HUES64 (cell line): ENCODE measurements around the gene LRRTM4.

Source experiments
- H3K27ac ChIP-seq: 2 replicates; pipeline ENCODE4 v1.7.0; 2013; ENCODE audit warnings: low read depth, low read length, inconsistent platforms
- H3K27me3 ChIP-seq: 2 replicates; pipeline ENCODE4 v1.6.1; 2013; ENCODE audit warnings: mild to moderate bottlenecking, low read length; ENCODE audit not compliant: insufficient read depth
- H3K36me3 ChIP-seq: 2 replicates; pipeline ENCODE4 v1.6.1; 2013; ENCODE audit warnings: mild to moderate bottlenecking, low read length; ENCODE audit not compliant: insufficient read depth
- H3K4me1 ChIP-seq: 2 replicates; pipeline ENCODE4 v1.6.1; 2013; ENCODE audit warnings: mild to moderate bottlenecking, low read length, moderate library complexity; ENCODE audit not compliant: insufficient read depth
- H3K4me3 ChIP-seq: 2 replicates; pipeline ENCODE4 v1.5.1; 2013; ENCODE audit warnings: mild to moderate bottlenecking, low read length, moderate library complexity
- H3K9ac ChIP-seq: 2 replicates; pipeline ENCODE4 v1.6.1; 2013; ENCODE audit warnings: mild to moderate bottlenecking, low read depth, low read length
- H3K9me3 ChIP-seq: 2 replicates; pipeline ENCODE4 v1.6.1; 2013; ENCODE audit warnings: low read depth, low read length; ENCODE audit not compliant: insufficient read depth
- WGBS: fragments of 150-250, 120-280 bp; methylation state at CpG from one replicate; pipeline ENCODE4 v1.1.7; 2013; ENCODE audit warnings: missing lambda C conversion rate; 5-methylcytosine and 5-hydroxymethylcytosine counted together

Gene LRRTM4

DNA sequence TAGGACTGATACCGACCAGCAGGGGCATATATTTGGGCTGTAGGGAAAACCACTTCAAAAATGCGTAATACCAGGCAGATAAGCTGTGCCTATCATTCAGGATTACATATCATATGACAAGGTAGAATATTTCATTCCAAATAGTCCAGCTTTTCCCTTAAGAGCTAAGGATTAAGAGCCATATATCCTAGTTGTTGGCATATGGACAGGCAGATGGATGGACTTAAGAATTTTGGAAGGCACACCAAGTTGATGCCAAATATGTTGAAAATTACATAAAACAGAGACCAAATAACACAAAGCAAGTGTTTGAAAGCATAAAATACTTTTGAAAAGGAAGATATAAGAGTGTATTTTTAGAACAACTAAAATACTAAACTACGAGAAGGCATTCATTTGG is 52.1 kb downstream of the LRRTM4 start:
- WGBS: 96% methylated on average over 3 of the region's 3 CpGs
- Histone ChIP-seq H3K9ac (no peak overlapping the region), H3K27ac (no peak overlapping the region), H3K4me1 (no peaks in the 10 kb centered on the region), H3K27me3 (no peaks in the 10 kb centered on the region), H3K9me3 (no peaks in the 10 kb centered on the region), H3K36me3 (no peaks in the 10 kb centered on the region), H3K4me3 (no peak overlapping the region)

DNA sequence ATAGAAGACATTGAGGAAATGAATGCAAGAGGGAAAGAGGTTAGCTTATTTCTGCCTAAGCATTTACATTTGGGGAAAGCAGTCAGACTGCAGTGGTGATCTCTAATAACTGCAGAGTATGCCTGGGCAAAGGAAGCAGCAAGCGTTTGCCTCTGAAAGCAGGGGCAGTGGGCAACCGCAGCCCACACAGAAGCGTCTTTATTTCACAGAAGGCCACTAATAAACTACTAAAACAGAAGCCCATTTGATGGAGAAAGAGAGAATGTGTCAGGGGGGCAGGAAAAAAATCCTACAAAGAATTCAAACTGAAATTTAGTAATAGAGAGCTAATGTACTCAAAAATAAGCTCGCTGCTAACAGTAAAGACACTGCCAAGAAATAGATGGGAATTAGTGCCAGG is 53.1 kb downstream of the LRRTM4 start:
- 93% methylated on average over 4 of the region's 4 CpGs for WGBS
- Histone ChIP-seq H3K27me3 (no peaks in the 10 kb centered on the region), H3K27ac (no peak overlapping the region), H3K9ac (no peak overlapping the region), H3K4me1 (no peaks in the 10 kb centered on the region), H3K36me3 (no peaks in the 10 kb centered on the region), H3K4me3 (no peak overlapping the region), H3K9me3 (no peaks in the 10 kb centered on the region)

DNA sequence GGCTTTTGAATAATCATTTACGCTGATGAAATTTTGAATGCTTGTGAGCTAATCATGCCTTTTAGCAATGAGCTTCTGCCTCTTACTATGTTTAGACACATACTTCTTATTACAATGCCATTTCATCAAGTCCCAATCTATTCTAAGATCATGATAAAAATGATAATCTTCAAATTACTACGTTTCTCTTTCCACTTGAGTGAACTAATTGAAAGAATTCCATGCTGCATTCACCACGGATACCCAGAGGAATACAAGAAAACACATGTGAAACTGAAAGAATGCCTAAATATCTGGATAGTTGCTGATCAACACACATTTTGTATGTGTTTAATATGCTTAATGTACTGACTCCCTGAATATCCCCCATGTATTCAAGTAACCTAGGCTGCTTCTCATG is 62.3 kb downstream of the LRRTM4 start:
- Histone ChIP-seq H3K4me3 (no peak overlapping the region), H3K9ac (no peak overlapping the region), H3K27me3 (no peaks in the 10 kb centered on the region), H3K4me1 (peaks cover 16% of the 10 kb centered on the region), H3K27ac (no peak overlapping the region), H3K9me3 (no peaks in the 10 kb centered on the region), H3K36me3 (no peaks in the 10 kb centered on the region)
- 100% methylated on average over 3 of the region's 3 CpGs for WGBS

DNA sequence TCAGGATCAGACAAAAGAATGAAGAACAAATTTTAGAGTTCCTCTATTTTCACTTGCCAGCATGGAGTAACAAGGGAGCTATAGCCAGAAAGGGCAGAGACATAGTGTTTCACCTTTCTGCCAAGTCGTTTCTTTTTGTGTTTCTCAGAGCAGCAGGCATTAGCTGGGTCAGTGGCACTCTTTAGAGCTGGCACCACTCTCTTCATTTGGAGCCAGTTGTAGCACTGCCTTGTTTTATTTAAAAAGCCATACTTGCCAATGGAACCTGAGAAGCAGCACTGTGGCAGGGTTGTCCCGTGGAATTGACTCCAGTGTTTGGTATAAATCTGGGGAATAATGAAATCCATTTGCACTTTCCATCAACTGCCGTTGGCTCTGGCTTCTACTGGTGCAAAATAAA is 64.0 kb downstream of the LRRTM4 start:
- H3K9me3 ChIP-seq: no peaks in the 10 kb centered on the region

DNA sequence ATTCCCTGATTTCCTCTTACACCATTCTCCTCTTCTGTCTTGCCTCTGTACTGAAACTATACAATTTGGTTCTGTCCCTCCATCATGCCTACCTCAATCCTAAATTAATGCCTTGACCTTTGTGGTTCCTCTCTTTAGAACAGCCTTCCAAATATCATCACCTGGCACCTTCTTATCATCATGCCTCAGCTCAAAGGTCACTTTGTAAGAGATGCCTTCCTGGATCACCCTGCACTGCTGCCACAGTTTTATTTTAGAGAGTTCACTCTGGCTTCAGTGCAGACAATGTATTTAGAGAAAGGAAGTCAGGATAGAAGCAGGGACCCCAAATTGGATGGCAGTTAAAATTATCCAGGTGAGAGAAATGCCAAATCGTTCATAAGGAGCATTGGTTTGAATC is 64.5 kb downstream of the LRRTM4 start:
- 94% methylated on average over 1 of the region's 1 CpG for WGBS
- H3K4me3 ChIP-seq: no peak overlapping the region
- no peaks in the 10 kb centered on the region for H3K9me3 ChIP-seq
- no peaks in the 10 kb centered on the region for H3K36me3 ChIP-seq
- no peak overlapping the region for H3K27ac ChIP-seq
- H3K4me1 ChIP-seq: peaks cover 14% of the 10 kb centered on the region
- H3K27me3 ChIP-seq: no peaks in the 10 kb centered on the region
- H3K9ac ChIP-seq: no peak overlapping the region

More for the DNA sequence above, 64.0 kb downstream of the LRRTM4 start:
- WGBS: 92% methylated on average over 3 of the region's 3 CpGs
- Histone ChIP-seq H3K4me3 (no peak overlapping the region), H3K4me1 (peaks cover 16% of the 10 kb centered on the region), H3K27me3 (no peaks in the 10 kb centered on the region), H3K27ac (no peak overlapping the region), H3K9ac (no peak overlapping the region), H3K36me3 (no peaks in the 10 kb centered on the region)

DNA sequence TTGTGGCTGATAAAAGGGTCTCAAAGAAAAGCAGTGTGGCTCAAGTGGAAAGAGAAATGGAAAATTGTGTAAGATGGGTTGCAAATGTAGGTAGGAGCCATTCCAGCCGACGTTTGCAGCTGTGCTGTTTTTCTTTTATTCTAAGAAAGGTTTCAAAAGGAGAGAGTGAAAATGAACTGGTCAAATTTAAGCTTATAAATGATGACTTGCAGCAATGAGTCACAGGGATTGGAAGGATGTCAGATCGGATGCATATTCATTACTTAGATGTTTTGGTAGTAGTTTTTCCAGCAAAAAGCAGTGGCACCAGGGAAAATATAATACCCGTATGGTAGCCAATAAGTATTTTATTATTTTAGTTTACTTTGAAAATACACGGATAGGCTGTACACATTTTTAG is 79.1 kb downstream of the LRRTM4 start:
- 93% methylated on average over 3 of the region's 5 CpGs for WGBS
- Histone ChIP-seq H3K27ac (no peak overlapping the region), H3K27me3 (no peaks in the 10 kb centered on the region), H3K4me3 (no peak overlapping the region), H3K9me3 (no peaks in the 10 kb centered on the region), H3K9ac (no peak overlapping the region), H3K36me3 (no peaks in the 10 kb centered on the region), H3K4me1 (peaks cover 2% of the 10 kb centered on the region; the same call in 1 of the 2 replicates)

DNA sequence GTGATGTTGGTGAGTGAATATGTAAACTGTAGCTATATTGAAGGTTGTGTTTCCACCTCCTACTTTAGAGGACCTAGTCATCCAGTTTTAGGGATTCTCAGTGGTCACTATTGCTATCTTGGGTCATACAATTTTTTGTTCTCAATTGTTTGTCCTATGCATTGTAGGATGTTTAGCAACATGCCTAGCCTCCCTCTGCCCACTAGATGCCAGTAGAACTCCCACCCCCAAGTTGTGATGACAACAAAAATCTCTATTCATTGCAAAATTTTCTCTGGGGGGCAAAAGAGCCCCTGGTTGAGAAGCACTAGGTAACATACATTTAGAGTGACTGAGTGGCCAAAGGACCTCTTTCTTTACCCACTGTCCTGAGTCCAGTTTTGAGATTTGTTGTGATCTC is 87.3 kb downstream of the LRRTM4 start:
- H3K9ac ChIP-seq: no peak overlapping the region
- H3K36me3 ChIP-seq: no peaks in the 10 kb centered on the region
- no peaks in the 10 kb centered on the region for H3K4me1 ChIP-seq
- no peaks in the 10 kb centered on the region for H3K27me3 ChIP-seq
- H3K4me3 ChIP-seq: no peak overlapping the region
- no peak overlapping the region for H3K27ac ChIP-seq
- no peaks in the 10 kb centered on the region for H3K9me3 ChIP-seq

DNA sequence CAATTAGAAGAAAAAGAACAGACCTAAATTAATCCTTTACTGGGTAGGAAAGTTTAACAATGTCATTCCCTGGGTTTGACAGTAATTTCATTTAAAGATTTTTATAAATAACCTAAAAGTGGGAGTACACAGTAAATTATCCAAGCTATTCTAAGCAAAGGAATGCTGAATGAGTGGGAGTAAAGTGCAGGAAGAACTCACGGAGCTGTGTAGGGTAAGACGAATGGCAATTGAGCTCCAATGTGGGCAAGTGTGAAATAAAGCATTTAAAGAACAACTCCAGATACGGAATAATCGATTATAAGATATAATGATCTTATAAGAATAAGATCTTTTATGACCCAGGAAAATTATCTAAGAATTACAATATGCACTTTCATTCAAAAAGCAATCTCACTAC is 93.2 kb downstream of the LRRTM4 start:
- H3K9me3 ChIP-seq: no peaks in the 10 kb centered on the region
- no peak overlapping the region for H3K9ac ChIP-seq
- H3K4me3 ChIP-seq: no peak overlapping the region
- H3K36me3 ChIP-seq: no peaks in the 10 kb centered on the region
- 90% methylated on average over 2 of the region's 4 CpGs for WGBS
- H3K27me3 ChIP-seq: no peaks in the 10 kb centered on the region
- H3K27ac ChIP-seq: no peak overlapping the region
- H3K4me1 ChIP-seq: no peaks in the 10 kb centered on the region

DNA sequence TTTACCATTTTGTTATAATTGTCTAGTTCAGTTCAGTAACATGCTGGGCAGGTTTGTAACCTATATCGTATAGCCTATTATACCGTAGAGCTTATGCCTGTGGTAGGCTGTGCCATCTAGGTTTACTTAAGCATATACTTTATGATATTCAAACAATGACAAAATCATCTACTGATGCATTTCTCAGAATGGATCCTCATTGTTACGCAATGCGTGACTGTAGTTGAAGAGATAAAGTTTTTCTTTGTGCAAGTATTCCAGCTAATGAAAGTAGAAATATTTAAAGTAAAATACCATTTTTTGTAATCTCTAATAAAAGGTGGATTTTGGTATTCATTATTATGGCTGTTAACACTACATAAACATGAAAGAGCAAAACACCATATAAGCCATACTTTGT is 100.2 kb downstream of the LRRTM4 start:
- WGBS: 89% methylated on average over 2 of the region's 4 CpGs
- H3K27ac ChIP-seq: no peak overlapping the region
- H3K27me3 ChIP-seq: no peaks in the 10 kb centered on the region
- H3K4me3 ChIP-seq: no peak overlapping the region
- H3K4me1 ChIP-seq: no peaks in the 10 kb centered on the region
- no peaks in the 10 kb centered on the region for H3K9me3 ChIP-seq
- H3K36me3 ChIP-seq: no peaks in the 10 kb centered on the region
- no peak overlapping the region for H3K9ac ChIP-seq

DNA sequence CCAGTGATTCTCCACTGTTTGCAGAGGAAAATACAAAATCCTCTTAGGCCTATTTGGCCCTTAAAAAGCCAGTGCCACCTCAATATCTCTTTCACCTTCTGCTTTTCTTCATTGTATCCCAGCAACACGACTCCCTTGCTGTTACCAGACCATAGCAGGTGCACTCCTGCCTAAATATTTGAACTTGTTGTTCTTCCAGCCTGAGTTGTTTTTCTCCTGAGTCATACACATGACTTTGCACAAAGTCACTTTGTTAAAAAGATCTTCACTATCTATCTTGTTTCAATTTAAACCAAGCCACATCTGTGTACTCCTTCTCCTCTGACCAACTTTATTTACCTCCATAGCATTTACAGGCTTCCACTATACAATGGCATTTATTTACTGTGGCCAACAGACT is 103.6 kb downstream of the LRRTM4 start:
- Histone ChIP-seq H3K27me3 (no peaks in the 10 kb centered on the region), H3K4me1 (no peaks in the 10 kb centered on the region), H3K4me3 (no peak overlapping the region), H3K9me3 (no peaks in the 10 kb centered on the region), H3K27ac (no peak overlapping the region), H3K9ac (no peak overlapping the region), H3K36me3 (no peaks in the 10 kb centered on the region)
- 81% methylated on average over 1 of the region's 1 CpG for WGBS

DNA sequence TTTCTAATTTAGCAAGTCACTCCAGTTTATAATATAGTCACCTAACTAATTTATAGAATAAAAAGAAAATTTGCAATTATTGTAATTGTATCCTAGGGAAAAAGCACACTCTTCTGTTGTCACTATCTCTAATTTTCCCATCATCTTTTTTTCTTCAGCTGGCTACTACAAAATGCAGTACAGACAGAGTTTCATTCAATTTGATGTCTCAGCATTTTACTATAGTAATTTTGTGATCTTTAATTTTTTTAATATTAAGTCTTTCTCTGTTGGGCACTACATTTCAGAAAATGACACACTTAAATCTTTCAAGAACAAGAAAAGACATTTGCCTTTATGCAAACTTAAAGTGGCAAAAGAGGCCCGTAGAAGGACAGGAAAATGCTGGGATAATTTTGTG is 118.0 kb downstream of the LRRTM4 start:
- Histone ChIP-seq H3K4me1 (peaks cover 6% of the 10 kb centered on the region; the same call in 1 of the 2 replicates), H3K4me3 (no peak overlapping the region), H3K27me3 (no peaks in the 10 kb centered on the region), H3K9me3 (no peaks in the 10 kb centered on the region), H3K36me3 (no peaks in the 10 kb centered on the region), H3K9ac (no peak overlapping the region), H3K27ac (no peak overlapping the region)
- 100% methylated on average over 1 of the region's 1 CpG for WGBS

DNA sequence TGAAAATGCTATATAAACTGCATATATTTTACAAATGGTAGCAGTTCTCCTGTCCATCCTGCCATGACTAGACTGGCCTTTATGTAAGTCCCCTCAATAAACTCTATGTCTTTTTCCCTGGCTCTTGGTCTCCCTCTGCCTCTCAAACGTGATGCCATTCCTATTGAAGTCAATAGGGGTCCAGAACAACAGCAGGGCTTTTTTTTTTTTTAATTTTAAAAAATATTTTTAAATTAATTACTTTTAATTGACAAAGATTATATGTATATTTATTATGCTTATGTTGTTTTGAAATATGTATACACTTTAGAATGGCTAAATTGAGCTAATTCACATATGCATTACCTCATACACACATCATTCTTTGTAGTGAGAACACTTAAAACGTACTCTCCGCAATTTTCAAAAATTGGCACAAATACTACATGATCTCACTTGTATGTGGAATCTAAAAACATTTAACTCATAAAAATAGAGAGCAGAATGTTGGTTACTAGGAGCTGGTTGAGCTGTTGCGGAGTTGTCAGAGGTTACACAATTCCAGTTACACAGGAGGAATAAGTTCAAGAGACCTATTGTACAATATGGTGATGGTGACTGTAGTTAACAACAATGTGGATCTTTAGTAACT is 123.1 kb downstream of the LRRTM4 start:
- no peak overlapping the region for H3K4me3 ChIP-seq
- no peaks in the 10 kb centered on the region for H3K27me3 ChIP-seq
- H3K9me3 ChIP-seq: no peaks in the 10 kb centered on the region
- H3K9ac ChIP-seq: no peak overlapping the region
- no peak overlapping the region for H3K27ac ChIP-seq
- no peaks in the 10 kb centered on the region for H3K36me3 ChIP-seq
- 82% methylated on average over 4 of the region's 4 CpGs for WGBS
- peaks cover 28% of the 10 kb centered on the region for H3K4me1 ChIP-seq
